NCI-H146 treated with DMSO at 0.1 percent for 48 hours (cell line): ENCODE results near the gene PTPN22.
"Not testable (repeated sequence)": the region's sequence is repeated elsewhere in the genome, so short reads cannot be mapped to it uniquely, and the experiment has no call there.

Experiments used
- DNase-seq: peaks from one replicate; lab custom pipeline; 2025; ENCODE audit not compliant: unreplicated experiment; lab: John Stamatoyannopoulos, UW

Gene PTPN22

DNA sequence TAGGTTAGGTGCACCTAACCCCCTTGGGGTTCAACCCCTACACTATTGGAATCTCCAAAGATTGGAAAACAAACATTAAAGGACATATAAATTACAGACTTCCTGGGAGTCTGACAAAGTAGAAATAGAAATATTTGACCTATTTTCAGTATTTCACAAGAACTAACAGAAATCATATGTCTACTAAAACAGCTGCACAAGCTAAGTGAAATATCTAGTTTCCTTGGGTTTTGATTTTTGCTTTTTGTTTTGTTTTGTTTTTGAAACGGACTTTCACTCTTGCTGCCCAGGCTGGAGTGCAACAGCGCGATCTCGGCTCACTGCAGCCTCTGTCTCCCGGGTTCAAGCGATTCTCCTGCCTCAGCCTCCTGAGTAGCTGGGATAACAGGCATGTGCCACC is 18.8 kb downstream of the PTPN22 start:
- not testable (repeated sequence) for DNase-seq

DNA sequence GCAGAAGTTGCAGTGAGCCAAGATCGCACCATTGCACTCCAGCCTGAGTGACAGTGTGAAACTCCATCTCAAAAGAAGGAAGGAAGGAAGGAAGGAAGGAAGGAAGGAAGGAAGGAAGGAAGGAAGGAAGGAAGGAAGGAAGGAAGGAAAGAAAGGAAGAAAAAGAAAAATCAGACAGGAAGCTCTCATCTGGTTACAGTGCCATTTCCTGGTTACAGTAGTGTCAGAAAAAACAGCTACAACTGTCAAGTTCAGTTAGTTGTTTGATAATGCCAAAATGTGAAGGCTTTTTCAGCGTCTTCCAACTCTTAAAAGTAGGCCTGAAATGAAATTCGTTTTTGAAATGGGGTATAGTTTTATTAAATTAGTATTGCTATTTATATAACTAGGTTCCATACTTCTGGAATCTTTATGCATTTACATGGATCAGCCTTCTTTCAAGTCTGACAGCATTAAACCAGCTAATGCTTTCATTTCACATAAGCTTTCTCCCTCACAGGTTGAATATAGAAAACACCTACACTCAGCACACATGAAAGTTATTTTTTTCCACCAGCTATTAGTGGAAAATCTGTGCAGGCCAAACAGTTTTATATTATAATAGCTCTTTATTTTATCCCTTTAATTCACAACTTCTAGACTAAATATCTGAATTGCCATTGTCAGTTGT is 21.2 kb downstream of the PTPN22 start:
- no peak for DNase-seq

DNA sequence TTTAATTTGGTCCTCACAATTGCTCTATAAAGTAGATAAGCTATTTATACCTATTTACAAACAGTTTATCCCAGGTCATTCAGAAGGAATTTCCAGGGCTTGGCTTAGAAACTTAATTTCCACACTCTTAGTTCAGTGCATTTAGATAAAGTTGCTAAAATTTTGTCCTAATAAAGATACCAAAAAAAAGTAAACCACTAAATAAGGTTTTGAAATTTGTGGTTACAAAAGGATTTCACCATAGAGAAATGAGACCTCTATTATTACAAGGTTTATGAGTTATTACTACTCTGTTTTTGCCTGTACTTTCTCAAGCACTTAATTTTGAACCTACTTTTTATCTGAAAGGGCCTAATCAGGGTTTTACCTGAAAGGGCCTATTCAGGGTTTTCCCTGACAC is 22.4 kb downstream of the PTPN22 start:
- DNase-seq: no peak

DNA sequence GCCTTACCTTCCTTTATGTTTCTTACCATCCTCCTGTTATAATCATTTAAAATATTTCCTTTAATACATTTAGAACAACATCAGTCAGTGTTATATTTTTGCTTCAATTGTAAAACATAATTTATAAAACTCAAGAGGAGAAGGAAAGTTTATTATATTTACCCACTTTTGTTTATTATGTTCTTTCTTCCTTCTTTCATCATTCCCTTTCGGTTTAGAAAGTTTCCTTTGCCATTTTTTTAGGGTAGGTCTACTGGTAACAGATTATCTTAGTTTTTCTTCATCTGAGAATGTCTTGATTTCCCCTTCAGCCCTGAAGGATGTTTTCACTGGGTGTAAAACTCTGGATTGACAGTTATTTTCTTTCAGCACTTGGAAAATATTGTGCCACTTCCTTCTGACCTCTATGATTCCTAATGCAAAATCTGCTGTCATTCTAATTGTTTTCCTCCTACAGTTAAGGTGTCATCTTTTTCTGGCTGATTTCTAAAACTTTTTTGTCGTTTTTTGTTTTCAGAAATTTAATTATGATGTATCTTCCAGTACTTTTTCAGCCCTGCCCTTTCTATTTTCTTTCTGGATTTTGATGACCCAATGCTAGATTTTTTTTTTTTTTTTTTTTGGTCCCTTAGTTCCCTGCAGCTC is 25.0 kb downstream of the PTPN22 start:
- no peak for DNase-seq

DNA sequence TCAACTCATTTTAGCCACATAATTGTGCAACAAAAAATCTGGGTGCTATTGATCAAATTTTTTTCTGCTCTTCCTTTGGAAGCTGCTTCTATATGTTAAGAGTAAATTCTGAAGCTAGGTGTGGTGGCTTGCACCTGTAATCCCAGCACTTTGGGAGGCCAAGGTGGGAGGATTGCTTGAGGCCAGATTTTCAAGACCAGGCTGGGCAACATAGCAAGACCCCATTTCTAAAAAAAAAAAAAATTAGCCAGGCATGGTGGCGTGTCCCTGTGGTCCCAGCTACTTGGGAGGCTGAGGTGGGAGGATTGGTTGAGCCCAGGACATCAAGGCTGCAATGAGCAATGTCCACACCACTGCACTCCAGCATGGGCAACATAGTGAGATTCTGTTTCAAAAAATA is 35.0 kb downstream of the PTPN22 start:
- DNase-seq: no peak

DNA sequence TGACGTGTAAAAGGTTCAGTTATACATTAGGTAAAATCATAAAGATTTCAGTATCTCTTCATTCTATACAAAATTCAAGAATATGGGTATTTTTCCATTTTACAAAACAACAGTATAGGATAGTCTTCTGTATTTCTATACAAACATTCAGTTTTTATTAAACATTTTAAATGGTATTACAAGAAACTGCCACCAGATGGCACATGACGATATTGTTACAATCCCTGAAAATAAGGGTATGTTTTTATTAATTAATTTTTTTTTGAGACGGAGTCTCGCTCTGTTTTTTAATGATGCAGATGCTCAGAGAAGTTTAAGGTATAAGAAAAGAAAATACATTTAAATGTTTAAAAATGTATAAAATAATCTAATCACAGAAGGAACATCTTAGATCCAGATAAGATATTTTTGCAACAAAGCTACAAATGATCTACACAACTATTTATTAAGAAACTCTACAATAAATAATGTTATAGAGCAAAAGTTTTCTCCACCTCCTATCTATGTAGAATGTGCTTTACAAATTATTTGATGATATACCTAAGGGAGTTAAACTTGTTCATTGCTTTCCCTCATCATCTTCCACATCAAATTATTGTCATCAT is 35.7 kb downstream of the PTPN22 start:
- peak; percentile 25 for DNase-seq

DNA sequence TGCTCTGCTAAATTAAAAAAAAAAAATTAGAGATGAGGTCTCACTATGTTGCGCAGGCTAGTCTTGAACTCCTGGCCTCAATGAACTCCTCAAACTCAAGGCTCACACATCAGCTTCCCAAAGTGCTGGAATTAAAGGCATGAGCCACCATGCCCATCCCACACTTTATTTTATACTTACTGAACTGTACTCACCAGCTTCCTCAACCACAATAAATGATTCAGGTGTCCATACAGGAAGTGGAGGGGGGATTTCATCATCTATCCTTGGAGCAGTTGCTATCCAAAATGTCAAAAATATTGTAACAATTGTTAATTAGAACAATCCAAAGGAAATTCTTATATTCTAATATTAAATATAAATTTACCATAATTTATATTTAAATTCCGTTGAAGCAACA is 36.8 kb downstream of the PTPN22 start:
- no peak for DNase-seq

DNA sequence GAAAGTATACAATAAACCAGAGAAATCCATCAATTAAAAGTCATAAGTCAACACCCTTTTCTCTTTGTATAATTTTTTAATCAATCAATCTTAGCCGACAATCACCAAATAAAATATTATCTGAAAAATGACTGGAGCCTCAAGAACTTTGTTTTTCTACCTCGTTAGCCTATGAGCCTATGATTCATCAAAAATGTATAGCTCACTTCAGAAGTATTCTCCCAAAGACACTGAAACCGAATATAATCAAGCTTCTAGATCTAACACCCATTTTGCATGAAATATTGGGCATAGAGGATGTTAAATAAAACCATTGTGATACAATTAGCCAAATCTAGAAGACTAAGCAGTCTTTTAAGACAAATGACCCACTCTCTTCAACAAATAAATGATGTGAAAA is 41.5 kb downstream of the PTPN22 start:
- no peak for DNase-seq

DNA sequence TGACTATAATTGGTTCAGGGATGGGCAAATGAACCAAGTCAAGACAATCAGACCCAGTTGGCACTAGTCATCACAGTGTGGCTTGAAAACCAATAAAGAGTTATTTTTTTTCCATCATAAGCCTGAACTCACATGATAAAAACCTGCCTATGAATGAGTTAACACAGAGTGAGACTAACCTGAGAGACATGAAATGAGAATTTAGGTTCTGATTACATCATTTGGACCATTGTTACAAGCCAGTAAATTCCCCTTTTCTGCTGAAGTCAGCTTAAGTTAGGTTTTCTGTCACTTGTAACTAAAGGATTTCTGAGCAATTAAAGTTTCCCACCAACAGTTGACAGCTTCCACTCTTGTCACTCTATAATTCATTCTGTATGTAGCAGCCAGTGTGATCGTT is 49.6 kb downstream of the PTPN22 start:
- DNase-seq: no peak

DNA sequence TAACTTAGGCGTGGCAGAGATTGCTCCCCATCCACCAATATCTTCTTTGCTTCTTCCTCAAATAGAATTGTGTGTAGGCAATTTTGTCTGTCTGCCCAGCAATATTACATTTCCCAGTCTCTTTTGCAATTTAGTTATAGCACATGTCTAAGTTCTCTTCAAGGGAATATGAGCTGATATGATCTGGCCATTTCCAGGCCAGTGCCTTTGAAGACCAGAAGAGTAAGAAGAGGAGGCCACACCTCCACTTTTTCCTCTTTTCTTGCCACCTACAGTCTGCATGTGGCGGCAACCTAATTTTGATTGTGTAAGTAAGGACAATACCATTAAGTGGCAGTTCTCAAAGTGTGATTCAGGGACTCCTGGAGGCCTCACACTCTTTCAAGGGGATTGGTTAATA is 52.9 kb downstream of the PTPN22 start:
- DNase-seq: no peak

DNA sequence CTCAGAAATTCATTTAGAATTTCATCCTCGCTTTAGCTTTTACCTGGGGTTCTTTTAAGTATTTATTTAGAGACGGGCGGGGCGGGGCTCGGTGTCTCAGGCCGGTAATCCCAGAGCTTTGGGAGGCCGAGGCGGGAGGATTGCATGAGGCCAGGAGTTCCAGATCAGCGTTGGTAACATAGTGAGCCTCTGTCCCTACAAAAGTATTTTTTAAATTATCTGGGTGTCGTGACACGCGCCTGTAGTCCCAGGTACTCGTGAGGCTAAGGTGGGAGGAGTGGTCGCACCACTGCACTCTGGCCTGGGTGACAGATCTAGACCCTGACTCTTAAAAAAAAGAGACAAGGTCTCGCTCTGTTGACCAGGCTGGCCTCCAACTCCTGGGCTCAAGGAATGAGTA is 58.3 kb downstream of the PTPN22 start:
- no peak for DNase-seq

DNA sequence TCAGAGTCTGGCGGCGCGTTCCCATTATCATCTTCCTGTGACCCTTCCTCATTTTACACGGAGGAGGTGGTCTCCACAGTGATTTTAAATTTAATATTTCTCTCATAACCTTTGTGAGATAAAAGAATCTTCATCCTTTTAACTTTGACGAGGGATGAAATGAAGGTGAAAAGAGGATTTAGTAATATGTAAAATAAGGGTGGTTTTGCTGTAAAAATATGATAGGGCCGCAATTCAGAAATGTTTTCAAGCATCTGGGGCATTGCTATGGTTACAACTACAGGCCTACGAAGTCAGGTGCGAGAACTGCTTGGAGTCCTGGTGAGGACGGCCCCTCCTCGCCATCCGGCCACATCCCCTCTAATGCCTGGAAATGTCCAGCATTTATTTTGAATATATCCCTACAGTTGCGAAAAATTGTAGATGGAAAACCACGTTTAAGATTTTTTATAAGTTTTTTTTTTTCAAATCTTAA is 58.8 kb downstream of the PTPN22 start:
- DNase-seq: peak; percentile 76

DNA sequence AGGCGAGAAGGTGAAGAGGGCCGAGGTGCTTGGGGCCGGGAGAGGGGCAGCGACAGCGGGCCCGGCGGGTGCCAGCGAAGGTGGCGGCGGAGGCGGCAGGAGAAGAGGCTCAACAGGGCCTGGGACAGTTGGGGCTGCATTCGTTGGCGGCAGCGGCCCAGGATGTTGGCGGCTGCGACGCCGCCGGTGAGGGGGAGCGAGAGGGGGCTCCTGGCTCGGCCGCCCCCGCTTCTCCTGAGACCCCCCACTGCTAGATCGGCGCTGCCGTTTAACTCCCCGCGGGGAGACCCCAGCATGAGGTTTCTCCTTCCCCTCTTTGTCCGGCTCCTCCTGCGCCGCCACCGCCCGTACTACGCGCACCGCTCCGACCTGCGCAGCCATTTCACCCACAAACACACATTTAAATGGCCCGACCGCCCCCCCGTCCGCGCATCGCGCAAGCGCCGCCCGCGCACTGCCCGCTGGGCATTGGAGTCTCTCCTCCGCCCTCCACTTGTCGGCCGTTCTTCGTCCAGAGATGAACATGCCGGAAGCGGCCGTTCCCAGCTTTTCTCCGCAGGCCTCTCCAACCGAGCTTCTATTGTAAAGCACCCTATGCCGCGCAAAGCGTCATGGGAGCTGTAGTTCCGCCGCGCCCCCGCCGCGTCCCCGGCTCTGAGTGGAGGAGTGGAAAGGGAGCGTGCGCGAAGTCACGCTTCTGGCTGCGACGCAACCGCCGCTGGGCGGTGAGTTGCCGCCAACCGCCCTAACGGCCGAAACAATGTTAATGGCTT is 59.4 kb downstream of the PTPN22 start, which contains the start of gene RSBN1:
Gene RSBN1 (minus strand): TSS at position 589 of the 773 bp plus-strand sequence. CDS start 64 bp downstream, at position 525.
- peak; percentile 96 for DNase-seq

DNA sequence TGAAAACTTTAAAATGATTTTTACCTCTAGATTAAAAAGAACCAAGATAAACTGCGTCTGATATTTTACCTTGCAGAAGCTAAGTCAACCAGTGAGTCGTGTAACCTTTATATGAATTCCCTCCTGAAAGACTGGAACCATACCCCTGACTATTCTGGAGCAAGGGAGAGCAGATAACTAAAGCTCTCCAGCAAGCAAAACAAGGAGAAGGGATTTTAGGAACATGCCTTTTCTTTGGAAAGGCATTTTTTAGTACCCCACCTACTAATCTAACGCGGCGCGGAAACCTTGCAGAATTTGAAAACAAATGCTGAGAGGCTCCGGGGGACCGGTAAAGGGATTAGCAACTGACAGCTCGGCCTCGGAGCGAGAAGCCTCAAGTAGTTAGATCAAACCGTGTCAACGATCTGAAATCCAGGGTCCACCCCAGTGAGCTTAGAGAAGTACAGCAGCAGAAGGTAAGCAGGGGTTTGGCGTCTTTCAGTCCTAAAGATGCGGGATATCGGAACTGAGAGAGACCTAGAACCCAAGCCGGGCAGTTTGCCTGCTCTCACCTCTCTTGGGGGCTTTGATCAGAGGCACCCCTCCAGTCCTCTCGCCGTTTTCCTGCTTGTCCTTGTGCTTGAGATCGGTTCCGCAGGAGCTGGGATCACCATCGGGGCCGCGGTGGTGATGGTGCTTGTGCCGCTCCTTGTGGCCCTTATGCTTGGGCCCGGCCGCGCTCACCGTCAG is 60.2 kb downstream of the PTPN22 start:
- DNase-seq: peak; percentile 51

DNA sequence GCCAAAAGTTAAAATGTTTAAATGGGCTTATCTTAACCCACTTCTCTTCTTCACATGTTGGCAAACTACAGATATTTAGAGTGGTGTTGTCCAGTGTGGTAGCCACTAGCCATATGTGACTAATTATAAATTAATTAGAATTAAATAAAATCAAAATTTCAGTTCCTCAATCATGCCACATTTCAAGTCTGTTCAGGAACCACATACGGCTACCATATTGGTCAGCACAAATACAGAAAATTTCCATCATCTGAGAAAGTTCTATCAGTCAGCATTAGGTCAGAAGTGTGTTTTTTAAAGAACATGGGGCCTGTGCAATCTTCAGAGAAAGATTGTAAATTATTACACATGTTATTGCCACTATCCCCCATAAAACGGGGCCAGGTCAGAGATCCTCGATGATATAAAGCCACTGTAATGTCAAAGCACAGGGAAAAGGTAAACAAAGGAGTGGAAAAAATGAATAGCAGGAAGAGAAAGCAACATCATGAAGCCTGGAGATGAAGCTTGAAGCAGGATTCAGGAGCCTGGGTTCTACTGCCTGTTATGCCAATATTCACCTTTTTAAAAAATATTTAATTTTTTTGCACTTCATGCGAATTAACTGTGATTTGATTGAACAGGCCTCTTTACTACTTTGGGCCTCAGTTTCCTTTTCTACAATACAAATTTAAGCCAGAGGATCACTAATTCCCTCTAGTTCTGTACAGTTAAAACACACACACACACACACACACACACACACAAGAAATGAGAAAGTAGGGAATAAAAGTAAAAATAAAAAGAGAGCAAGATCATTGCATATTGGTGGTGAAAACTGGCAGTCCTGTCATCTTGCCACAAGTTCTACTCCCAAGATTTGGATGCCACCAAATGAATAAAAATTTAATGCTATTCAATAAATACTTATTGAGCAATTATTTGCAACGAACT is 61.6 kb downstream of the PTPN22 start:
- peak; percentile 4 for DNase-seq

DNA sequence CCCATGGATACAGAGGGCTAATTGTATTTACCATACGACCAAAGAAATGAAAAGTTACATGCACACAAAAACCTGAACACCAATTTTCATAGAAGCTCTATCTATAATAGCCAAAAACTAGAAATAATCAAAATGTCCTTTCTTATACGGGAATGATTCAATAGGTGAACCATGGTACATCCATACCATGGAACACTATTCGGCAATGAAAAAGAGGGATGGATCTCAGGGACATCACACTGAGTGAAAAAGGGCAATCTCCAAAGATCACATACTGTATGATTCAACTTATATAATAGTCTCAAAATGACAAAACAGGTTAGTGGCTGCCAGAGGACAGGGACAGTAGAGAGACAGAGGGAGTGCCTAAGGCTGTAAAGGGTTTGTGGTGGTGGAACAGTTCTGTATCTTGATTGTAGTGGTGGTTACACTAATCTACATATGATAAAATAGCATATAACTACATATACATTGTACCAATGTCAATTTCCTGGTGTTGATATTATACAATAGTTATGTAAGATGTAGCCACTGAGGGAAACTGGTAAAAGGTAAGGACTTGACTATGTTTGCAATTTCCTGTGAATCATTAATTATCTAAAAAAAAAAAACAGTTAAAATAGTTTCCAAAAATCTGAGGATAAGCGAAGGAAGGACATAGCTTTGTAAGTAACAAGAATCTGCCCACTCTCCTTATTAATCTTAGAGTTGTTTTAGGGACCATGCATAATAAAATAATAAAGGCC is 62.9 kb downstream of the PTPN22 start:
- no peak for DNase-seq

DNA sequence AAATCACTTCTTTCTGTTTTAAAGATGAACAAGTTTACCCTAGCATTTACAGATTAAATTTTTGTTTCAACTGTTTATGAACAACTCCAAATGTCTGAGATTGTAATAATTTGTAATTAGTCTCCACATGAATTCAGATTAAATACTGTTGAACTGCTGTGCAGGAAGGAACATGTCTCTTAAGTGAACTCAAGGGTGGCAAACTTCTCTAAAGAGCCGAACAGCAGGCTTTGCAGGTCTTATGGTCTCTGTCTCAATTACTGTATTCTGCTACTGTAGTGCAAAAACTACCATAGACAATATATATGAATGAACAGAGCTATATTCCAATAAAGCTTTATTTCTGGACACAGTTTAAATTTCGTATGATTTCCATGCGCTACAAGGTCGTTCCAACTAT is 65.9 kb downstream of the PTPN22 start:
- DNase-seq: no peak

DNA sequence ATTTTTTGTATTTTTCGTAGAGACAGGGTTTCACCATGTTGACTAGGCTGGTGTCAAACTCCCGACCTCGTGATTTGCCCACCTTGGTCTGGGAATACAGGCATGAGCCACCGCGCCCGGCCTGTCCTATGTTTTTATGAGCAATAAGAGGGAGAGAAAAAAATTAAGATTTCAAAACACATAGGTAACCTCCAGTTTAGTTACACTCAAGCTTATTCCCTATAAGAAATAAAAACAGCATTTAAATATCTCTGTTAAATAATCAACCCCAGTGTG is 66.3 kb downstream of the PTPN22 start:
- no peak for DNase-seq
